GM19238 (cell line): ENCODE results near the gene CACNA2D1.

Experiments
- DNase-seq: peaks from one replicate; pipeline ENCODE4 v3.0.0; 2011; ENCODE audit warnings: low spot score; ENCODE audit not compliant: insufficient read length

CACNA2D1 gene

DNA sequence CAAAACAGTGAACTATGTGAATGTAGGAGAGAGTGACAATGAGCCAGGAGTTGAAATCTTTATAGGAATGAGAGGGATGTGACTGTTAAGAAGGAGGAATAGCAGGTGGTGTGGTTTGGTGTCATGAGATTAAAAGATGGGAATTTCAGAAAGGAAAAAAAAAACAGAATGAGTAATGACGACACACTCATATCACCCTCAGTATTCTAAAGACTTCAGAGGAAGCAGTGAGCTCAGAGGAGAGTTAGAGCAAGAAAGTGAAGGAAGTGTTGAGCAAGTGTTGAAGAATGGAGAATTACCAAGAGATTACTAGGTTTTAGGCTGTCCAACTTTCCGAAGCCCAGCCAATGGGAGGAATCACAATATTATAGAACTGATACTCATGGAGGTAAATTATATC is 453.2 kb downstream of the CACNA2D1 start:
- DNase-seq = no peak

GRCh38 chr7:81986723-81987470 is 456.7 kb downstream of the CACNA2D1 start:
- no peak for DNase-seq

DNA sequence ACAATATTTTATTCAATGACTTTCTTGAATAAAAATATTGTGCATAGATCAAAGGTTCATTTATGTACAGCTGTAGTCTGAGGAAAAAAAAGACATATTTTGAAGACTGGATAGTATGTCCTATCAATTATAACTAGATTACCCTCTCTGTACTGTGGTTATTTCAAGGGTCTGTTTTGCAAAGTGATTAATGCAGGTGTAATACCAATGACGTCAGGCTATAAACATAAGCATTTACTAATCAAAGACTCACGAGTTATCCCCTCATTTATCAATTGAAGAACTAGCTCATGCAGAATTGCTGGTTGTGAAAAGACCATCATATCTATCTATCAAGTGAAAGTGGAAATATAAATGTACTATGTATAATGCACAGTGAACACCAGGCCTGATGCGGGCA is 460.2 kb downstream of the CACNA2D1 start:
- no peak for DNase-seq

- no peak for DNase-seq
Measured at GRCh38 chr7:81973117-81973516, 470.5 kb downstream of the CACNA2D1 start.

GRCh38 chr7:81960026-81960425 is 483.6 kb downstream of the CACNA2D1 start:
- DNase-seq = no peak

DNA sequence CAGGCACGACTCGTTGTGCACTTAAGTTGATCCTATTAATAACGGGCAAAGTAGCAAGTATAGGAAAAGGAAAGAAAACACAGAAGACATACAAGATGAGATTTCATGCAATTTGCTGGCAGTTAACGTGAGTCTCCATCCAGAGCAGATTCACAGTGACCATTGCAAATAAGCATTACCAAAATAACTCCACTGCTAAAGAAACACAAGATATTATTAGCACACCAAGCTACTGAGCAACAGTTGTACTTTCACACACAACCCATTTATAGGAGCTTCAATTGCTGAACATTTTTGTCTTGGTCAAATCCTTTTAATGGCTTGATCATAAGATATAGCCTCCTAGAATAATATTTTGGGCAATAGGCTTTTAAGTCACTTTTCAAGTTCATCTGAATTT is 486.1 kb downstream of the CACNA2D1 start:
- DNase-seq = no peak

DNA sequence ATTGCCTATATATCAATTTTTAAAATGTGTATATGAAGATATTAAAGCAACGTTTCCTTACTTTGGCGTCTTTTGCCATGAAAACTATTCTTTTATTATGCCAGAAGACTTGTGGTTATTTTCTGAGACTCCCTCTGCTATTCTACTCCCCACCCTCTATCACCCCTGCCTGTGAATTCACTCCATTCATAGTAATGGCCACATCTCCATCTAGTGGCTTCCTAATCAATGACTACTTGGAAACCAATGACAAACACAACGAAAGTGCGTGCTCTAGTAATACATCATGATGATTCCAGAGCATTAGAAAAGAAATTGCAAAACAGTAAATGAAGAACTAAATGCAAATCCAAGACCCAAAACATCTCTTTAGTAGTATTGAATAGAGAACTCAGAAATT is 487.1 kb downstream of the CACNA2D1 start:
- no peak for DNase-seq

- DNase-seq = no peak
Measured at GRCh38 chr7:81949306-81949705, 494.3 kb downstream of the CACNA2D1 start.

GRCh38 chr7:81944058-81944457 is 499.5 kb downstream of the CACNA2D1 start:
- DNase-seq = no peak

- DNase-seq = no peak
Measured at GRCh38 chr7:81937091-81937490, 506.5 kb downstream of the CACNA2D1 start.

DNA sequence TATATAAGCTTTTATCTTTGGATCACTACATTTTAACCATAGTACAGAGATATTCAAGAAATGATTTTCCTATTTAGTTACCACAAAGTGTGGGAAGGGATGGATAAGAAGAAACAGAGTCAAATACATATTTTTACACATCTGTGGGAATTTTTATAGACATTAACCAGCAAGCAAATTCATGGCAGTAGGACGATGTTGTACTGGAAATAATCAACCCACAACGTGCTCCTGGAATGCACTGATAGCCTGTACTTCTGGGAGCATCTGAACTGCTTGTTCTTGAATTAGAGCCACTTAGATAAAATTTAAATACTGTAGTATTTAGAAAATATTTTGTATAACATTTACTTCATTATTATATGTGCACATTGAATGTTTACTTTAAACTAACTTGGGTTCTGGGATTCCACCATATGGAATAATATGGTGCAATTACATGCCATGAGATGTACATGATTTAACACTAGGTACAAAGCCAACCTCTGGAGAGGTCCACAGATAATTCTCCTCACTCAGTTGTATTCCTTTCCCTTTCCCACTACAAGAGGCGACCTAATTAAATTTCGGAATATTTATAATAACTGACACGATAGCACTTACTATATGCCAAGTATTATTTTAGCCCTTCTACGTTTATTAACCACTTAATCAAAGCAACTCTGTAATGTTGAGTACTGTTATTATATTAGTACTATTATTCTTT is 508.8 kb downstream of the CACNA2D1 start:
- DNase-seq = no peak

GRCh38 chr7:81932936-81933335 is 510.6 kb downstream of the CACNA2D1 start:
- DNase-seq = no peak

DNA sequence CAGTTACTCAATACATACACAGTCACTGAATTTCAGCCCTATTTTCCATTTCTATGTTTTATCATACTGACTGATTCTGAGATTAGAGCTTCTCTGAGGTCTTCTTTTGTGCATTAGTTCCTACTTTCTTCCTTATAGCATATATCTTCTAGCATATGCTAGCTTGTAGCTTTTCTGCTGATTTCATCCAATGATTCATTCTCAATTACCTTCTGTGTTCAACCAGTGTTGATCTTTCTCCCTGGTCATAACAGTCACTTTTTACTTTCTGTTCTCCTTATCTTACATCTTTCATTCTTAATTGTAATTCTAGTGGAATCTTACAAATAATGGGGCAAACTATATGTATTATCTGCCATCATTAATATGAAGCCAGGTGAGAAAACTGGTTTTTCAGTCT is 514.2 kb downstream of the CACNA2D1 start:
- no peak for DNase-seq

DNA sequence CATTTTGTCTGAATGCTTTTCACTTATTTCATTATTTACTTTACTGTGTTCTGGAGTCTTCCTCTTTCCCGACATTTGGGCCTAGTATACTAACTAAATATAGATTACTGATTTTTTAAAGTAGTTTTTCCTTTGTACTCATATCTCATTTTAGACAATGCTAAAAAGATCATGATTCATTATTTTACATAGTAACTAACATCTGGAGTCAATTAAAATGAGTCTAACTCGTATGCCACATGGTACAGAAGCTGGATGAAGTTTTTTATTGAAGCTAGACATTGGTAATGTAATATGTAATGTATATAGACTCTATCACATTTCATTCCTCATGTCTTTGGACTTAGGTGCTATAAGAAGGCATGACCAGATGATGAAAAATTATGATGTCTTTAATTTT is 517.4 kb downstream of the CACNA2D1 start:
- no peak for DNase-seq

DNA sequence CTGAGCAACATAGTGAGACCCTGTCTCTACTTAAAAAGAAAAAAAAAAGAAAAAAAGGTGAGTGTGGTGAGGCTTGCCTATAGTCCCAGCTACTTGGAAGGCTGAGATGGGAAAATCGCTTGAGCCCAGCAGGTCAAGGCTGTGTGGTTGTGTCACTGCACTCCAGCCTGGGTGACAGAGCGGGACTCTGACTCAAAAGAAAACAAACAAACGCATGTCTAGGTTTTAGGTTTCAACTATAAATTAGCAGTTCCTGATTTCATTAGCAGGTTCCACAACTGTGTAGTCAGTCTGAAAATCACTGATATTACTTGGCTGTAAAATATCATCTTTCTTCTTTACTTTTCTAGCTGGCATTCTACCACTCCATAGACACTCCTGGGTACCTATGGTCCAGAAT is 518.0 kb downstream of the CACNA2D1 start:
- DNase-seq = no peak

GRCh38 chr7:81924494-81924893 is 519.1 kb downstream of the CACNA2D1 start:
- no peak for DNase-seq

DNA sequence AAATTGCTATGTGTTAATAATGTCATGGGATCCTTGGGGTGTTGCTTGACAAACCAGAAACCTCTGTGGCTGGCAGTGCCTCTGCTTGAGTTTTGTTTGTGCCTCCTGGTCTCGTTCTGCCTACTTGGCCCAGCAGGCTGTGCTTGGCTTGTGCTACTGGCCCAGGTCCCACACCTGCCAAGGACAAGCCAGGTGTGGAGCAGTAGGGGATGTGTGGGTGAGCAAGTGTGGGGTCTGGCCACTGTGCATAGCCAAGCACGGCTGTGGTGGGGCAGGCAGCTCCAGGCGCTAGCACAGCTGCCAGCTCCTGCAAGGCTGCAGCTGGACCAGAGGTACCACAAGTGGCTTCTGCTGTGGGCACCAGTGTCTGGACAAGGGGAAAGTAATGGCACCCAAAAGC is 524.1 kb downstream of the CACNA2D1 start:
- DNase-seq = no peak

GRCh38 chr7:81908220-81908619 is 535.4 kb downstream of the CACNA2D1 start:
- no peak for DNase-seq

DNA sequence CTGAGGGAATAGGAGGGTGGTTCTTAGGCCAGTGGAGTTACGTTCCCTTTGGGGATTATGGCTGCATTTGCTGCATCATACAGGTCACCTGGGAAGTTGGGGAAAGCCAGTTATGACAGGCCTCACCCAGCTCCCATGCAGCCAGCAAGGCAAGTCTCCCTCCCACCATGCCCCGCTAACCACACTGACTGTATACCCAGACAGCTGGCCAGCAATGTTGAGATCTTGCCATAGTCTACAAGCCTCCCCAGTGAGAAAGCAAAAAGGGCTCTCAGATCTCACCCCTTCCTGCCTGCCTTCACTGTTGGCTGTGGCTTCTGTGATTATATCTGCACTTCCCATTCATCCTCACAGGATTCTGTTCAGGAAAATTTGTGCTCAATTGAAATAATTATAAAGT is 540.5 kb downstream of the CACNA2D1 start:
- no peak for DNase-seq

GRCh38 chr7:81902536-81902935 is 541.0 kb downstream of the CACNA2D1 start:
- DNase-seq = no peak
